Hippocampal formation (tissue), 2 donors: Measurements from ENCODE around the gene KNL1.
A peak's percentile ranks its signal among the peaks of the same experiment; 100 is the strongest.
"Not testable (repeated sequence)": the region's sequence is repeated elsewhere in the genome, so short reads cannot be mapped to it uniquely, and the experiment has no call there.

Source experiments
- DNase-seq, 2 donors: peaks; one replicate each; lab custom pipeline; 2025; lab: John Stamatoyannopoulos, UW

Gene KNL1

DNA sequence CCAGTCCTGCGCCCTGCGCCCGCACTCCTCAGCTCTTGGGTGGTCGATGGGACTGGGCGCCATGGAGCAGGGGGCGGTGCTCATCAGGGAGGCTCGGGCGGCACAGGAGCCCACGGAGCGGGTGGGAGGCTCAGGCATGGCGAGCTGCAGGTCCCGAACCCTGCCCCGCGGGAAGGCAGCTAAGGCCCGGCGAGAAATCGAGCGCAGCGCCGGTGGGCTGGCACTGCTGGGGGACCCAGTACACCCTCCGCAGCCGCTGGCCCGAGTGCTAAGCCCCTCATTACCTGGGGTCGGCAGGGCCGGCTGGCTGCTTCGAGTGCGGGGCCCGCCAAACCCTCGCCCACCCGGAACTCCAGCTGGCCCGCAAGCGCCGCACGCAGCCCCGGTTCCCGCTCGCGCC is 82.9 kb downstream of the KNL1 start:
- DNase-seq, result not testable (repeated sequence)

DNA sequence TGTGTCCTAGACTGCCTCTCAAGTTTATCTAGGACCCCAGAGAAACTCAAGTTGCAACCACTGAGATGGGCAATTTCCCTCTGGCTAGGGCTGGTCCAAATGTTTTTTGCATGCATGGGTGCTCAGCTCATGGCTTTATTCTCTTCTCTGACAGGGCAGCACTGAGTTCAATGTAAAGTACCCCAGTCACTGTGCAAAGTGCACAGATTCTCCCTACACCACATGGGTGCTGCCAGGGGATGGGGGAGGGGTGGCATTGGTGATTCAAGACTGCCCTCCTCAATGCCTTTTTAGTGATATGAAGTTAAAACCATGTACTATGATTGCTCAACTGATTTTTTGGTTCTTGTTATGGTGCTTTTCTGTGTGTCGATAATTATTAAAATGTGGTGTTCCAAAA is 86.1 kb downstream of the KNL1 start:
- DNase-seq, result no peak

- not testable (repeated sequence) for DNase-seq
Observed at GRCh38 chr15:40680959-40681358, 86.9 kb downstream of the KNL1 start.

GRCh38 chr15:40684381-40684780 is 90.3 kb downstream of the KNL1 start:
- no peak for DNase-seq

DNA sequence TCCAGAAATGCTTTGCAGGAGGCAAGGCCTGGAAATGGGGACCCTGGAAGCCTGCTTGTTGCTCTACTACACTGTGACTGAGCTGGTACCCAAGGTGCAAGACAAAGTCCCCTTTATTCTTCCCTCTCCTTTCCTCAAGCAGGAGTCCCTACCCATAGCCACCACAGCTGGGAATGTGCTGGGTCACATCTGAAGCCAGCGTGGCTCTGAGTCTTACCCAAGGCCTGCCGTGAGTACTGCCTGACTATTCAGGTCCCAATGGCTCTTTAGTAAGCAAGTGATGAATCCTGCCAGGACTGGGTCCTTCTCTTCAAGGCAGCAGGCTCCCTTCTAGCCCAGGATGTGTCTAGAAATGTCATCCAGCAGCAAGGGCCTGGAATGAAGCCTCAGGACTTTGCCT is 91.3 kb downstream of the KNL1 start:
- DNase-seq, result no peak

DNA sequence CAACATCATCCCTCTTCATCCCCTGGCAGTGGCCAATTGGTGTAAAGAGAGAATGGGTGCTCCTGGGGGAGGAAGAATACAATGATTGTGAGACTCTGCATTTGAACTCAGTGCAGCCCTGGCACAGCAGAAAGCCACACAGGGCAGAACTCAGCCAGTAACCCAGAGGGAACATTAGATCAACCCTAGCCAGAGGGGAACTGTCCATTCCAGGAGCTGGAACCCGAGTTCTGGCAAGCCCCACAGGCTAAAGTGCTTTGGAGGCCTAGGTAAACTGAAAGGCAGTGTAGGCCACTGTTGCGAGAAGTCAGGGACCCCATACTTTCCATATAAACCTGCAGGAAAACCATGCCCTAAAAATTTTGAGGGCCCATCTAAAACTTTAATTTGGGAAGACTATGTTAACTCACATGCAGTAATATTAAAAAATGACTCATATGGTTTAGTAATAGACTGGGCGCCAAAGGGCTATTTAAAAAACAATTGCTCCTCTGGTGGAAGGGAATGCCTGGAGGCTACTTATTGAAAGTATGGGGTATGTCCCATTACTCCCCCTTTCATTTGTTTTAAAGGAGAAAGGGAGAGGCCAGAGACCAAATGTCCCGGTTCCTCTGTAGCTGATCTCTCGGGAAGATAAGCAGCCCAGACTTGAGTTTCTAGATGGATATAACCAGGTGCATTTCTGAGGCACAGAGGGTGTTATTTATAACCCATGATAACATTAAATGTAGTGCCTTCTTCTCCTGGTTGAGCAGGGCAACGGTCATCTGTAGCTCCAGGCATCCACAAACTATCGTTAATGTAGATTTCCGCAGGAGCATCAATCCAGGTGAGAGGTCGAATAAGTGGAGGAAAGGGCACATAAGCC is 95.1 kb downstream of the KNL1 start:
- DNase-seq, result no peak

DNA sequence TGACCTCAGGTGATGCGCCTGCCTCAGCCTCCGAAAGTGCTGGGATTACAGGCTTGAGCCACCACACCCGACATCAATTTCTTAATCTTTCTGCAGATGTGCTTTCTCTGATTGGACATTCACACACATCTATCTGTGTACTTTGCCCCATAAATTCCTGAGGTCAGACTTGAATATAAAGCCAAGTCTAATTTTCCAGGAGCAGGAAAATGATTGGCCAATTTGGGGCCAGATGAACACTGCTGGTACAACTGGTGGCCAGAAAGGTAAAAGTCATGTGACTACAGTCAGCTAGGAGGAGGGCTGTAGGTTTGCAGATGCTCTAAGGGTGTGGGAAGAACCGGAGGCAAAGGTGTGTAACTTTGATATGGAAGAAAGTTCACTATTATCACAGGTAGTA is 97.7 kb downstream of the KNL1 start:
- no peak for DNase-seq

DNA sequence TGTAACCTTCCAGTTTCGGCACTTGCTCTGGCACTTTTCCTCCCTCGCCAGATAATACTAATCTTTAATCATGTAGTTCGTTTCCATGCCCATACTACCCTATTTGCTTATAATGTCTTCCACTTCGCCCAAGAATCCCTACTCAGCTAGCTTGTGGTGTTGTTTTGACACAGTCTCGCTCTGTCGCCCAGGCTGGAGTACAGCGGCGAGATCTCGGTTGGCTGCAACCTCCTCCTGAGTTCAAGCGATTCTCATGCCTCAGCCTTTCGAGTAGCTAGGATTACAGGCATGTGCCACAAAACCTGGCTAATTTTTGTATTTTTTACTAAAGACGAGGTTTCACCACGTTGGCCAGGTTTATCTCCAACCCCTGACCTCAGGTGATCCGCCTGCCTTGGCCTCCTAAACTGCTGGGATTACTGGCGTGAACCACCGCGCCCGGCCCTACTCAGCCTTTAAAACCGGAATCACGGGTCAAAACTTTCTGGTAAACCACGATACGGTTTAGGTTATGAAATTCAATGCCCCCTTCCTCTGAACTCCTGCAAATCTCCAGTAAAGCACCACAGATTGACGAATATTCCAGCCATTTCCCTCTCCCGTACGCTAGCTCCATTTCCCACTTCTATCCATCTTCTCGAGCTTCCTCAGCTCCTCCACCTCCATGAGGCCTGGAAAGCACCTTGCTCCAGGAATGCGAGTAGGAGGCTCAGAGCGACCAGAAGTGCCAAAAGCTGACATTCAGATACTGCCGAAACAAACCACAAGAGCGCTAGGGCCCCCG is 100.0 kb downstream of the KNL1 start:
- DNase-seq, result no peak

DNA sequence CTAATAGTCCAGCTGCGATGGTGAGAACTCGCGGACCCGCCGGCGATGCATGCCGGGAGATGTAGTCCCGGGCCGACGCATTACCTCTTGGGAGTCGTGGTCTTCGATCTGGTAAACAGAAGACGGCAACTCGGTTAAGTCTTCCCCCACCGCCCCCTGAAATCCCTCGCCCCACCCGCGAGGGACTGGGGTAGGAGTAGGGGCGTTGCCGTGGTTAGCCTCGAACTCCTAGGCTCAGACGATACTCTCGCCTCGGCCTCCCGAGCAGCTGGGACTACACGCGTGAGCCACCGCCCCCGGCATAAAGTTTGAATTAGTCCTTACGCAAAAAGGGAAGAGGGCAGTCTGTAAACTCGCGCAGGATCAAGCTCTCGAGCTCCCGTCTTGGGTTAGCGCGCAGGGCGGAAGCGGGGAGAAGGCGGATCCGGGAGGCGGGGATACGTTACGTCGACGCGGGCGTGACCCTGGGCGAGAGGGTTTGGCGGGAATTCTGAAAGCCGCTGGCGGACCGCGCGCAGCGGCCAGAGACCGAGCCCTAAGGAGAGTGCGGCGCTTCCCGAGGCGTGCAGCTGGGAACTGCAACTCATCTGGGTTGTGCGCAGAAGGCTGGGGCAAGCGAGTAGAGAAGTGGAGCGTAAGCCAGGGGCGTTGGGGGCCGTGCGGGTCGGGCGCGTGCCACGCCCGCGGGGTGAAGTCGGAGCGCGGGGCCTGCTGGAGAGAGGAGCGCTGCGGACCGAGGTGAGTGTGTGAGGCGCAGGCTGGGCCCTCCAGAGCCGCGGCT is 100.8 kb downstream of the KNL1 start, which contains the start of gene RAD51:
Gene RAD51, plus strand, starts transcription at position 487 of the 781 bp plus-strand sequence. CDS start 3,585 bp downstream, outside the sequence.
- peak; percentile 76 to 81 for DNase-seq

- DNase-seq, result no peak
Observed at GRCh38 chr15:40695469-40695890, 101.4 kb downstream of the KNL1 start.

- no peak for DNase-seq
Observed at GRCh38 chr15:40696228-40696627, 102.2 kb downstream of the KNL1 start.

- no peak for DNase-seq
Observed at GRCh38 chr15:40697916-40698315, 103.9 kb downstream of the KNL1 start.

DNA sequence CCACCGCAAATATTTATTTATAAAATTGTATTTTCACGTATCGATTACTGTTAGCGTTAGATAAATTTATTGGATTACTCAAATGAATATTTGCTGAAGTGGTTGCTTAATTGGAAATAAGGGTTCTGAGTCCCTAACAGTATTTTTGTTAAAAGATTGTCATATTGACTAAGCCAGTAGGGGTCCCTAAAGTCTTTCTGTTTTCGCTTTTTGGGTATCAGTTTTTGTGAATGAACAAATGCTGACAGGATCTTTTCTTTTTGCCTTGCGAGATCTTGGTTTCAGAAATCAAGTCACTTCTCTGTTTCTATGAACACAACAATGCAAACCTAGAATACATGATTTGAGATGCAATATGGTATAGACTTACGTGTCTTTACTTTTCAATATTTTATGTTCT is 108.0 kb downstream of the KNL1 start:
- DNase-seq, result no peak

GRCh38 chr15:40706121-40706520 is 112.1 kb downstream of the KNL1 start:
- DNase-seq, result no peak
